ENCODE measurements around the gene GBP2.
"Not testable (repeated sequence)": the region's sequence is repeated elsewhere in the genome, so short reads cannot be mapped to it uniquely, and the experiment has no call there.

Gene GBP2, protein sequence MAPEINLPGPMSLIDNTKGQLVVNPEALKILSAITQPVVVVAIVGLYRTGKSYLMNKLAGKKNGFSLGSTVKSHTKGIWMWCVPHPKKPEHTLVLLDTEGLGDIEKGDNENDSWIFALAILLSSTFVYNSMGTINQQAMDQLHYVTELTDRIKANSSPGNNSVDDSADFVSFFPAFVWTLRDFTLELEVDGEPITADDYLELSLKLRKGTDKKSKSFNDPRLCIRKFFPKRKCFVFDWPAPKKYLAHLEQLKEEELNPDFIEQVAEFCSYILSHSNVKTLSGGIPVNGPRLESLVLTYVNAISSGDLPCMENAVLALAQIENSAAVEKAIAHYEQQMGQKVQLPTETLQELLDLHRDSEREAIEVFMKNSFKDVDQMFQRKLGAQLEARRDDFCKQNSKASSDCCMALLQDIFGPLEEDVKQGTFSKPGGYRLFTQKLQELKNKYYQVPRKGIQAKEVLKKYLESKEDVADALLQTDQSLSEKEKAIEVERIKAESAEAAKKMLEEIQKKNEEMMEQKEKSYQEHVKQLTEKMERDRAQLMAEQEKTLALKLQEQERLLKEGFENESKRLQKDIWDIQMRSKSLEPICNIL

DNA sequence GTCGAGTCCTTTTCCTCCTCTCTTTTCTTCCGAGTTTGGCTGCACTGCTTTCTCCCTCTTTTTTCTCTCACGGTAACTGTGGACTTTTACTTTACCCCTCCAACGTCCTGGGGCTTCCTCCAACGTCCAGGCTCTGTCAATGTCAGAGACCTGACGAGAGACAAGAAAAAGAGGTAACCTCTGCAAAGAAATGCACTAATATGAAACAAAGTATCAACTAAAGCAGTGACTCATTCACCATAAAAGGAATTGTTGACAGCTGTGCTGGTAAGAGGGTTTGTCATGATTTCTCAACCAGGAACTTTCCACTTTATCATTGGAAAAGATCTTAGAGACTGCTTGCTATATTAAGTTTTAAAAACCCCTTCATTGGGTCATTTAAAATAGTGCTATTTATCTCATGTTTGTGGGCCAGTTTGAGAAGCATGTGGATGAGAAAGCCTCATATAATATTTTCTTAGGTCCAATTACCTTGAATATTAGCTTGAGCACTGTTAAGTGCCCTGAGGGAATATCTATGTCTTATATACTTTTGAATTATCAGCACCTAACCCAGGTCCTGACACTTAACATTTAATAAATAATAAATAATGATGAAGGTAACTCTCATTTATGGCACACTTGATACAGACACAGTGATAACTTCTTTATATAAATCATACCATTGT, at the start of gene GBP2:
GBP2 (minus strand) TSS at position 202 of the 668 bp plus-strand sequence. CDS start 4,148 bp downstream, outside the sequence.
- DNase-seq = peak; percentile 64

DNA sequence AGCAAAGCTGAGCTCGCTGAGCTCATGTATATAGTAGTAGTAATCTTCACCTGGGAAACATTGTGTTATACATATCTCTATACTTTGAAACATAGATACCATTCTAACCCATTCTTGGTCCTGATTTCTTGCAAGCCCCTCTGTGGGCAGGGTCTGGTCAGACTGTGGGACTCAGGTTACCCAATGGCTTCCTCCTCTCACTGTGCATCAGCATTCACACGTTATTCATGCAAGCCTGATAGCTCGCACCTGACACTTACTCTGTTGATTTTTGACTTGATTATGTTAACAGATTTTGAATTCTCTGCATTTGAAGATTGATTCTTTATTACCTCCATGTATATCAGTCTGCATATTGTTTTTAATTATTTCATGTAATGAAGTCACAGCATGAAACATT, 48.6 kb upstream of the GBP2 start:
- DNase-seq = no peak

GRCh38 chr1:89172468-89173143, 46.7 kb upstream of the GBP2 start:
- DNase-seq = no peak

DNA sequence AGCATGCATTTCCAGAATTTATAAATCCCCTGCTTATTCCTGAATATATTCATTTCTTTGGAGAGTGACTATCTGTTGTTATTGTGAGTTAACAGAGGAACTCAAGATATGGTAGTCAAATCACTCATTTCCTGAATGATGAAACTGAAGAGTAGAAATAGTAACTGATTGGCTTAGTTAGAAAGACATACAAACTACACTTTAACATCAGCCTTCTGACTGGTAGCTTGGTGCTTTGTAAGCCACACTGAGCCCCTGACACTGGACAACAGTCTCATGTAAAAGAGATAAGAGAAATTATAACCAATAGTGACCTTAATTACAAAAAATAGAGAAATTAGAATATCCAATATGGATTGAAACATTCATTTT, 45.1 kb upstream of the GBP2 start:
- no peak for DNase-seq

GRCh38 chr1:89170170-89171066, 44.5 kb upstream of the GBP2 start:
- no peak for DNase-seq

GRCh38 chr1:89169166-89169565, 43.3 kb upstream of the GBP2 start:
- DNase-seq = no peak

GRCh38 chr1:89167590-89168230, 41.8 kb upstream of the GBP2 start:
- no peak for DNase-seq

DNA sequence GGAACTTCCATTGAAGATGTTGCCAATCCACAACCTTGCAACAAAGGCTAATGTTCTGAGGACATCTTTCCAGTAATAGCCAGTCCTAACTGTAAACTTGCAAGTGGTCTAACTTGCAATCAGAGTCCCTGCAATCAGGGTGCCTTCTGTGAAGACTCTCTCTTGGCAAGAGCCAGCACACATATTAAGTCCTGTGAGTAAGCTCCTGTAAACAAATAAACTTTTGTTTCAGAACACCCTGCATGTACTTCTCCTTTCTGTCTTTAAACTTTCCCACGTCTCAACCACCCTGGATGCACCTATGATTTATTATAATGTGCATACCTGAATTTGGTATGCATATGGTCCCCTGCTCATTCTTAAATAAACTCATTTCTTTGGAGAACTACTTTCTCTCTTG, 40.8 kb upstream of the GBP2 start:
- DNase-seq = no peak

DNA sequence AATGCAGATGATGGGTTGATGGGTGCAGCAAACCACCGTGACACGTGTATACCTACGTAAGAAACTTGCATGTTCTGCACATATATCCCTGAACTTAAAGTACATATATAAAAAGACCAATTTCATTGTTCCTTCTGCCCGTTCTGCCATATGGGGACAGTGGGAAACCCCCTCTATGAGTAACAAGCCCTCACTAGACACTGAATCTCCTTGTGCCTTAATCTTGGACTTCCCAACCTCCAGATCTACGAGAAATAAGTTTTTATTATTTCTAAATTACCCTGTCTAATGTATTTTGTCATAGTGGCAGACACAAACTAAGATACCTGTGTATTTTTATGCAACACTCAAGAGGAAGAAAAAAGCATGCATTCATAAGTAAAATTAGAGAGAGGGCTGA, 39.9 kb upstream of the GBP2 start:
- DNase-seq = no peak

DNA sequence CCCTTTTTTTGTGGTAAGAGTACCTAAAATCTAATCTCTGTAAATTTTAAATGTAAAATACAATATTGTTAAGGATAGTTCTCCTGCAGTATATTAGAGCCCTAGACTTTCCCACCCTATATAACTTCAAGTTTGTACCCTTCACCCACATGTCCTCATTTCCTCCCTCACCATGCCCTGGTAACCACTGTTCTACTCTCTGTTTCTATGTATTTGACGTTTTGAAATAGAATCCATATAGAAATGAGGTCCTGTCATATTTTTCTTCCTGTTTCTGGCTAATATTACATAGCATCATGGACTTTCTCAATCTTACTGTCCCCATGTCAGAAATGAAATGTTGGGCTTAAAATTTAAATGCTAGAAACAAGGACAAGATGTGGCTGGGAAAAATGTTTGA, 25.1 kb upstream of the GBP2 start:
- no peak for DNase-seq

DNA sequence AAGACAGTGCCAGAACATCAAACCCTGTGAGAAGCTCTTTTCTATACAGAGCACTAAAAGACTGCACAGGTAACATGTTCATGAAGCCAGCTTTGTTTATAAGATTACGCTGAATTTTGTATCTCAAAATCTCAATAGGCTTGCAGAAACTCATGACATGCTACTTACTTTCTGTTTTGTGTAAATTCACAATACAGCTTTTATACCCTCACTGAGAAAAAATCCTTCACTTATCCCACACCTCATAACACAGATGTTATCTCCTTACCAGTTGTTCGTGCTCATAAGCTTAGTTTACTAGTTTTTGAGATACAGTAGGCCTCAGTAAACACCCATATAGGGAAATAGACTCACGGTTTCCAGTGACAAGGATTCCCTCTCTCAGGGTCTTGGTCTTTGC, 24.1 kb upstream of the GBP2 start:
- no peak for DNase-seq

DNA sequence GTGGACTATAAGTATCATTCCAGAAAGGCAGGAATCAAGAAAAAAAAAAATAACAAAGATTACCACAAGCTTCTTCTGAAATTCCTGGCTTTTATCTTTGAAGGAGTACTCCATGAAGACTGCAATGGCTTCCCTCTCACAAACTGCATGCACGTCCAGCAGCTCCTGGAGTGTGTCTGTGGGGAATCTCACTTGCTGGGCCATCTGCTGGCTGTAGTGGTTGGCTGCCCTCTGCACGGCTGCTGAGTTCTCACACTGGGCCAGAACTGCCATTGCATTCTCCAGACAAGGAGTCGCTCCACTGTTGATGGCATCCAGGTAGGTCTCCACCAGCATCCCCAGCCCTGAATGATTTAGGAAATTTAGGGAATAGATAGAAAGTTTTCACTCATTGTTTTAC, 23.3 kb upstream of the GBP2 start:
- no peak for DNase-seq

DNA sequence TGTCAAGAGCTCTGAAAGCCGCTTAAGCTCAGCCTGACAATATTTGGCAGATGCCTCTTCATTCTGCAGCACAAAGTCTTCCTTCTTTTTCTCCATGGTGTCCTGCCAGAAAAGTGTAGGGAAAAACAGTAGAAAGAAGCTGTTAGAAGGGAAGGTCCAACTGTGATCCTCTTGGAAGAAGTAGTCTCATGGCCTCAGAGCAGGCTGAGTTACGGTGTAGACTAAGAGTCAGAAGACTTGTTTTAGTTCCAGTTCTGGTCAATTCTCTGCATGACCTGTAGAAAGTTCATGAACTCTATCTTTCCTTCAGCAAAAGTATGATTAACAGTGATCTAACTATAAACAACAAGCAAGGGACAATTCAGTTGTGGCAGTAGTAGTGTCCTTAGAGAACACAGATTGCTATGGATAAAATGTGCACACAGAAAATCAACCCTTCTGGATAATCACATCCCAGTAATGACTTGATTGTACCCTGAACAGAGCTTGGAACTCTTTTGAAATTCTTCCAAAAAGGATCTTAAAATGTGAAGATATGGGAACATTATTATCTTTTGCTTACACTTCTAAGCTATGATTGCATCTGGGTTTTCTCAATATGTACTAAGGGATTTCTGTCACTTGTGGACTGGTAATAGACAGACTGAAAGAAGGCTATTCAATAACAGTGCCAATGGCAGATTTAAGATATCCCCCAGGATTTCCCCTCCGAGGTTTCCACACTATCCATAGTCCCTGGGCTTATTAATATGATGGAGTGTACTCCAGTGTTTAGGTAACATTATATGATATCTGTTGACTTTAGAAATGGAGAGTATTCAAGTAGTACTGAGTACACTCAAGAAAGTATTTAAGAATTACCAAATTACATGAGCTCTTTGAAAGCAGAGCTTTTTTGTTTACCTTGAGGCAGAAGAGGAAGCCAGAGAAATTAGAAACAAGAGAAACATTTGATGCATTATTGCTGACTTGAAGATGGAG, 22.1 kb upstream of the GBP2 start:
- no peak for DNase-seq

DNA sequence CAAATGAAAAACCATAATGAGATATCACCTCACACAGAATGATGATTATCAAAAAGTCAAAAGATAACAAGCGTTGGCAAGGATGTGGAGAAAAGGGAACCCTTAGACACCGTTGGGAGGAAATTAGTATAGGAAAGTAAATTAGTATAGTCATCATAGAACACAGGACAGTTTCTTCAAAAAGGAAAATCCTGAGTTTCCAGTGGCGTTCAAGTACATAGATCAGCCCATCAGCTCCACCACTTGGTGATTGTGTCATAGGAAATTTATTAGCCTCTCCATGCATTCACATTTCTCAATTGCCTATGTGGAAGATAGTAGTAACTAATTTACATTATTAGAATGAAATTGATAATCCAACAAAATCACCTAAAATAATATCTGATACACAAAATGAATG, 20.8 kb upstream of the GBP2 start:
- DNase-seq = no peak

DNA sequence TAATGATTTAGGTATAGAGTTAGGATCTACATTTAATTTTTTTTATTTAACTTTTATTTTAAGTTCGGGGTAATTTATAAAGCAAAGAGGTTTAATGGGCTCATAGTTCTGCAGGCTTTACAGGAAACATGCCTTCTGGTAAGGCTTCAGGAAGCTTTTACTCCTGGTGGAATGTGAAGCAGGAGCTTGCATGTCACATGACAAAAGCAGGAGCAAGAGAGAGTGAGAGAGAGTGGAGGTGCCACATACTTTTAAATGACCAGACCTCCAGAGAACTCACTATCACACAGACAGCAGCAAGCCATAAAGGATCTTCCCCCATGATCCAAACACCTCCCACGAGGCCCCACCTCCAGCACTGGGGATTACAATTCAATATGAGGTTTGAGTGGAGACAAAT, 17.6 kb upstream of the GBP2 start:
- no peak for DNase-seq

GRCh38 chr1:89142160-89142559, 16.2 kb upstream of the GBP2 start:
- DNase-seq = no peak

DNA sequence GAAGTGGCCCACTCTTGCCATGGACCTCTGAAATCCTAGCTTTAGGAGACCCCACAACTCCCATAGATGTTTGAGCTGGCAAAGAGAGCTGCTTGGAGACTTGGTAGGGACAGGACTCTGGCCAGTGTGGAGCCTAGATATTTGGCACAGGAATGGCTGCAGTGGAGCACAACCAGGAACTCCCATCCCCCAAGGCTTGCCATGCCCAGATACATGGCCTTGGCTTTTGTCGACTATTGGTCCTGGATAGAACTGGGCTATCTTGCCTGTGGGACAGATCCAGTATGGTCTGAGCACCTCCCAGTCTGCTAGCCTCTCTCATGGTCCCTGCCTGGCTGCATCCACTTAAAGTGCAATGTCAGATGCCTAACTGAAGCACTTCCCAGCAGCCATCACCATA, 7.8 kb upstream of the GBP2 start:
- no peak for DNase-seq

GRCh38 chr1:89130716-89131115, 4.8 kb upstream of the GBP2 start:
- peak; percentile 60 for DNase-seq

GRCh38 chr1:89129911-89130310, 4.0 kb upstream of the GBP2 start:
- no peak for DNase-seq

- not testable (repeated sequence) for DNase-seq
These were observed 2.1 kb upstream of the GBP2 start for GRCh38 chr1:89128003-89128458.

All from NCI-H226 (cell line).